Femur (tissue), 1 donor: Measurements from ENCODE around the gene ARHGEF19.
"Not testable (repeated sequence)": the region's sequence is repeated elsewhere in the genome, so short reads cannot be mapped to it uniquely, and the experiment has no call there.

Experiments used
- DNase-seq: peaks from one replicate; pipeline ENCODE4 v3.0.0-alpha.2; 2017

The ARHGEF19 gene

DNA sequence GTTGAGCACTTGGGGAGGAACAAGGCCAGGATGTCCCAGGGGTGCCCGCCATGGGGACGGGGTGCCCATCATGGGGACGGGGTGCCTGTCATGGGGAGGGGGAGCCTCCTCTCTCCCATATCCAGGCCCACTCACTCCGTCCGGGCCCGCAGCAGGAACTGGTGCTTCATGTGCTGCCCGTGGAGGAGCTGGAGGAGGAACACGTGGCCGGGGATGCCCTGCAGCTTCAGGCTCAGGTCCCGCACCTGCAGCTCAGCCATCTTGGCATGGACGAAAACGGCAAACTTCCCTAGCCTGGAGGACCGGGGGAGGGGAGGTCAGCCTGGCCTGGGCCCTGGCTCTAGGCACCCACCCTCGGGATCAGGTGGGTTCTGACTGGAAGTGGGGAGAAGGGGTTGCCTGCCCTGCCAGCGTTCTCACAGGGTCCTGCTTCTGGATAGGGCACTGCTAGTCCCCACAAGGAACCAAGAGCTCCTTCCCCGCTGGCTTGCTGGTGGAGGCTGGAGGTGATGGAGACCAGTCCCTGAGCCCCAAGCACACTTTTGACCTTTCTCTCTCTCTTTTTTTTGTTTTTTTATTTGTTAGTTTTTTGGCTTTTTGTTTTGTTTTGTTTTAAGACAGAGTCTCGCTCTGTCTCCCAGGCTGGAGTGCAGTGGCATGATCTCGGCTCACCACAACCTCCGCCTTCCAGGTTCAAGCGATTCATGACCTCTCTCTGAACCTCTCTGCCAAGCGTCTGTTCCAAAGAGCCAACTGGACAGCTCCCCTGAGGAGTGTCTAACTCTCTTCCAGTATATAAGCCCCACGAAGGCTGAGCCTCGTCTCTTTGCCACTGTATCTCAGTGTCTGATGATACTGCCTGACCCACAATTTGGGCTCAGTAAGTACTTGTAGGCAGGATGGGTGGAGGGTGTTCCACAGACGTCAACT, 9.9 kb downstream of the ARHGEF19 start:
- no peak for DNase-seq

DNA sequence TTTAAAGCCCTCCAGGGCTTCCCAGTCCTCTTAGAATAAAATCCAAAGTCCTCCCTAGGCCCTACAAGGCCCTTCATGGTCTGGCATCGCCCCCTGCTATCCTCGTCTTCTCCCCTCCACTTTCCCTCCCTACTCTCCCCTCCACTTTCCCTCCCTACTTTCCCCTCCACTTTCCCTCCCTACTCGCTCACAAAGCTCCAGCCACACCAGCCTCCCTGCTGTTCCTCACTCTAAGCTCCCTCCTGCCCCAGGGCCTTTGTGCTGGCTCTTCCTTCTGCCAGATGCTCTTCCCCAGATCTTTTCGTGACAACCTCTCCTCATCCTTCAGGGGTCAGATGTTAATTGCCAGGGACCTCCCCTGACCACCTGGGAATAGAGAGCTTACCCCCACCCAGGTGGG, 12.8 kb downstream of the ARHGEF19 start:
- DNase-seq: no peak

DNA sequence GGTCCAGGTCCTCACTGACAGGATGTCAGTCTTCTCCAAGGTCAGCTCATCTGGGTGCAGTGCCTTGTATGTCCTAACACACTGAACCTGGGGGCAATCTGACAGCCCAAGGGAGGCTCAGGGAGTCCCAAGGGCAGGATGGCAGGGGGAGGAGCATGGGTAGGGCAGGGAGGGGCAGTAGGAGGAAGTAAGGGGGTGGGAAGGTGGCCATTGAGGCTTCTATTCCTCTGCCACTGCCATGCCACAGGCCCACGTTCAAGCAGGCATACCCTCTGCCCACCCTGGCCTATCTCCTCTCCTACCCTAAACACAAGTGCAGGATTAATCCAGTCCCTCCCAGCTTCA, 13.3 kb downstream of the ARHGEF19 start:
- no peak for DNase-seq

DNA sequence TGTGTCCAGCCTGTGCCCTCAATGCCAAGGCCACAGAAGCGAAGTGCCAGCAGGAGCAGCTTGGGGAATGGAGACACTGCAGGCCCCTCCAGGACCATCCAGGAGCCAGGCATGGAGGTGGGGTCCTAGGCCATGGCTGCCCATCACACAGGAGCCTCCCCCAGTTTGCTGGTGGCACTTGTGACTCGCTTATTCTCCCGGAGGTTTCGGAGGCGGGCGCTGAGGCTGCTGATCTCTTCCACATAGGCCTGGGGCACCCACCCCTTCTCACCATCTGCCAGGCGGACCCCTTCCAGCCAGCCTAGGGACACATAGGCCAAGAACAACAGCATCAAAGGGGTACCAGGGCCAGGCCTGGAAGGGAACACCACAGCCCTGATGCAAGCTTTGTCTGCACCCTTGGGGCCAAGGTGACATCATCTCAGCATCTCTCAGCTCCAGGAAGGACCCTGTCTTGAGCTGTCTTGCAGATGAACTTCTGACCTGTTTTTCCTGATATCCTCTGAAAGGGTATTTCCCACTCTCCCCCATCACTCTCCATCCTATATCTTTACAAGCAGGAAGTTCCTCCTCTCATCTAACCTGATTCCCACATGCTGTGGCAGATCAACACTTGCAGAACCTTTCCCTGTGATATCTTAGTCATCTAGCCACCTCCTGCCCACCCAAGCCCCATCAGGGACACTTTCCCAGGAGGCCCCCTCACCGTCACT, 13.9 kb downstream of the ARHGEF19 start:
- no peak for DNase-seq

DNA sequence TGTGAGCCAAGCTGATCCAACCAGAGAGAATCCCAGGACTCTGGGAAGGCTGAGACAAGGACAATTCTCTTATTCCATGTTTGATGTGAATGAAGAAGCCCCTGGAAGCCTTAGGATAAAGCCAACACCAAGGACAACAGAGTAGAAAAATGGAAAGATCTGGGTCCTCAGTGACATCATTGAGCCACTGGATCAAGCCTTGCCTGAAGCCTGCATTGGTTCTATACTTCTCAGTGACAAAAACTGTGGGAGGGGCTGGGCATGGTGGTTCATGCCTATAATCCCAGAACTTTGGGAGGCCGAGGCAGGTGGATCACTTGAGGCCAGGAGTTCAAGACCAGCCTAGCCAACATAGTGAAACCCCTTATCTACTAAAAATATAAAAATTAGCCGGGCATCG, 15.6 kb downstream of the ARHGEF19 start:
- DNase-seq: no peak

DNA sequence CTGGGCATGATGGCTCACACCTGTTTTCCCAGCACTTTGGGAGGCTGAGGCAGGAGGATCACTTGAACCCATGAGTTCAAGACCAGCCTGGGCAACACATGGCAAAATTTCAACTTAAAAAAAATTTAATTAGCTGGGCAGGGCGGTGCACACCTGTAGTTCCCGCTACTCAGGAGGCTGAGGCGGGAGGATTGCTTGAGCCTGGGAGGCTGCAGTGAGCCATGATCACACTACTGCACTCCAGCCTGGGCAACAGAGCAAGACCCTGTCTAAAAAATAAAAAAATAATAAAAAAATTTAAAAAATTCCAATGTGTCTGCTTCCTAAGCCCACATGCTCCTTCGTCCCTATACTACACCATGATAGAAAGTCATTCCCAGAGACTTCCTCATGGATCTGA, 16.3 kb downstream of the ARHGEF19 start:
- not testable (repeated sequence) for DNase-seq

DNA sequence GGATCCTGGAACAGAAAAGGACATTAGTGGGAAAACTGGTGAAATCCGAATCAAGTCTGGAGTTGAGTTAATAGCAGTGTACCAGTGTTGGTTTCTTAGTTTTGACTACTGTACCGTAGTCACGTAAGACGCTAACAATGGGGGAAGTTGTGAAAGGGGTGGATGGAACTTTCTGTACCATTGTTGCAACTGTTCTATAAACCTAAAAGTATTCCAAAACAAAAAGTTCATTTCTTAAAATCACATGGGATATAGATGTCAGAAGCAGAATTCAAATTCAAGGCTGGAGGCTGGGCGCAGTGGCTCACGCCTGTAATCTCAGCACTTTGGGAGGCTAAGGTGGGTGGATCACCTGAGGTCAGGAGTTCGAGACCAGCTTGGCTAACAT, 16.9 kb downstream of the ARHGEF19 start:
- no peak for DNase-seq

DNA sequence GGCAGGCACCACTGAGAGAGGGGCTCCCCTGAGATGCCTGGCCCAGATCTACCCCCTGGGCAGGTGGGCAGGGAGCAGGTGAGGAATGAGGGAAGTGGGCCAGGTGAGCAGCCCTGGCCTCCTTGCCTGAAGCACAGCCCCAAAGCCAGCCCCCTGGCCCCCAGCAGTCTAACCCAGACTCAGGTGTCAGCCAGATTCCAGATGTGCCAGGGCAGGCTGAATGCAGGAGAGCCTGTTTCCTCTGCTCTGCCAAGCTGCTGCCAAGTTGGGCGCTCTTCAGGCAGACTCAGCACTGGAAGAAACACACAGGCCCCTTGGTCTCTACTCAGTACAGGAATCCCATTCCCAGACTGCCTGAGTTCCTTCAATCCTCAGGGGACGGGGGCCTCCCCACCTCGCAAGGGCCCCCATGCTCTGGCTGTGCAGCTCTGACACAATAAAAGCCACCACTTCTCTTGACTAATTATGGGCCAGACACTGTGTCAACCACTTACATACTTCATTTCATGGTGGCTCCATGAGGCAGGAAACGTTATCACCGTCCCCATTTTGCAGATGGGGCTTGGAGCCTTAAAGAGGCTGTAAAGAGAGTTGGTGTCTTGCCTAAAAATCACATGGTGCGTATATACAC, 20.4 kb downstream of the ARHGEF19 start:
- DNase-seq: no peak

DNA sequence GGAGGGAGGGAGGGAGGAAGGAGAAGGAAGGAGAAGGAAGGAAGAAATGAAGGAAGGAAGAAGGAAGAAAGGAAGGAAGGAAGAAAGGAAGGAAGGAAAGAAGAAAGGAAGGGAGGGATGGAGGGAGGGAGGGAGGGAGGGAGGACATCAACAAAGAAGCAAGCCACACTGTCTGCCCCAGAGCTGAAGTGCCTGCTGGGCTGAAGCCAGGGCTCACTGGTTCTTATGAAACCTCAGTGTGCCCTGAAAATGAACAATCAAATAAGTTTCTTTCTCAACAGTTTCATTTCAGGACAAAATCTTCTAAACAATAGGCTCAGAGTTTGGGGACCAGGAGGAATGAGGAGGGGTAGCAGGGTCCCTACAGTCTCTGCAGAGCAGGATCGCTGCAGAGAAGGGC, 21.1 kb downstream of the ARHGEF19 start:
- DNase-seq: no peak

DNA sequence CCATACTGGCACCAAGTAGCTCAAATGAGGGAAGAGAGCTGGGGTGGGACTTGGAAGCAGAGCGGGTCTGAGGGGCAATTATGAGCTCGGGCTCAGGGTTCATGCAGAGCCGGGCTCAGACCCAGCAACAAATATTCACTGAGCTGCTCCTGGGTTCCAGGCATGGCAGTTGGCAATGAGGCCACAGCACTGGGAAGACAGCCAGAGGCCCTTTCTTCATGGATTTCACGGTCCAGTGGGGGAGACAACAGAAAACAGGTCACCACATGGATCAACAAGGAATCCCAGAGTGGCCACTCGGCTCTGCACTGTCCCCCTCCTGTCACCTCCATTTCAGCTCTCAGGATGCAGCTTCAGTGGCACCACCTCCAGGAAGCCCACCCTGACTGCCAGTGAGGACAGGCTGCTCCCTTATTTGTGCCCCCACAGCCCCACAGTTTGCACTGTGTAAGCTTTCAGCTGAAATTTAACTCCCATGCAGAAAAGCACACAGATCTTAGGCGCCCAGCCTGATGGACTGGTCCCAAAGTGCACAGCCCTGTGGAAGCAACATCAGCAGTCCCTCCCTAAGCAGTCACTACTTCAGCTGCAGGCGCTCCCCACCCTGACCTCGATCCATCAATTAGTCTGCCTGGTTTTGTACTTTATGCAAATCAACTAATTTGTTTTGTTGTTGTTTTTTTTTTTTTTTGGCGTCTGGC, 22.4 kb downstream of the ARHGEF19 start:
- no peak for DNase-seq

DNA sequence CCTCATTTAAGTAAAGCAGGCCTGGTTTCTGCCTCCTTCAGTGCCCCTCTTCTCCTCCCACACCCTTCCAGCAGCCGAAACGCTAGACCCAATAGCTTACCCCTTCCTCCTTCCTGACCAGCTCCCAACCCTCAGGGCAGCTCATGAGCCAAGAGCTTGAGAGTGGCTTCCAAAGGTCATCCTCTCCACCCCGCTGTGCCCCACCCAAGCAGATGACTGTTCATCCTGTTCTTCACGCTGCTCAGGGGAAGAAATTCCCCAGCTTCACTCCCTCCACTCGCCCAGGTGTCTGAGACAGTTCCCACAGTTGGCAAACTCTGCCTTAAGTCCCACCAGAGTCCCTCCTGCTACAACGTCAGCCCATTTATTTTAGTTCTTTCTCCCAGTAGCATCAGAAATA, 23.4 kb downstream of the ARHGEF19 start:
- no peak for DNase-seq

DNA sequence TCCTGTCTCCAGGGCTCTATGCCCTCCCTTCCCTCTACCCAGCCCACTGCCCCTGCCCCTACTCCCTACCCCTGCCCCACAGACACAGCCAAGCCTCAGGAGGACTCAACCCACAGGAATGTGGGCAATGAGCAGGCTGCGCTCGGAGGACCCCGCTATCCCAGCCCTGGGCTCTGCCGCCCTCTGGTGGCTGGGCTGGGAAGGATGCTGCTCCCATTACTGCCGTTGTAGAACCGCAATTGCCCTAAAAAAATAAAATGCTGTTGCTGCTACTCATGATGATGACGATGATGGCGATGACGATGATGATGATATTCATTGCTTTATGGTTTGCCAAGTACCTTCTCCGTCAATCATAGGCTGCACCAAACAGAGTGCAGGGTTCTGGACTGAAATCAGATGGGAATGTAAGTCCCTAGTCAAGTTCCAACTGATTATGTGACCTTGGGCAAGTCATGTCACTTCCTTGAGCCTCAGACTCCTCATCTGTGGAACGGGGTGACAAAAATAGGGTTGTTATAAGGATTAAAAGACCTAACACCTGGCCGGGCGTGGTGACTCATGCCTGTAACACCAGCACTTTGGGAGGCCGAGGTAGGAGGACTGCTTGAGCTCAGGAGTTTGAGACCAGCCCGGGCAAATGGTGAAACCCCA, 24.6 kb downstream of the ARHGEF19 start:
- peak; percentile 86 for DNase-seq

DNA sequence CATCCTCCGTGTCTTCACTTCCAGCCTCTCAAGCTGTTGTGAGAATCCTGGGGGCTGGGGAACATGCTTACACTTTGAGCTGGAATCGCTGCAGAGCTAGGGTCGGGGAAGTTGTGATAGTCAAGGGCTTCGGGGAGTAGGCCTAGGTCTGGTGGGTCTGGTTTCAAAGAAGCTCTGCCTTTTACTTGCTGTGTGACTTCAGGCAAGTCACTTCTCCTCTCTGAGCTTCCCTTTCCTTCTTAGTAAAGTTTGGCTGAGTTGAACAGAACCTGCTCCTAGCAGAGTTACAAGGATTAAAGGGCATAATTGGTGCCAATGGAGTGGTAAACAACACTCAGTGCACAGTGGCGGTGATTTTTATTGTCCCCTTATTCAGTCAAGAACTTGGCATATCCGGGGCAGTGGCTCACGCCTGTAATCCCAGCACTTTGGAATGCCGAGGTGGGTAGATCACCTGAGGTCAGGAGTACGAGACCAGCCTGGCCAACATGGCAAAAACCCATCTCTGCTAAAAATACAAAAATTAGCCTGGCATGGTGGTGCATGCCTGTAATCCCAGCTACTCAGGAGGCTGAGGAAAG, 25.7 kb downstream of the ARHGEF19 start:
- no peak for DNase-seq

DNA sequence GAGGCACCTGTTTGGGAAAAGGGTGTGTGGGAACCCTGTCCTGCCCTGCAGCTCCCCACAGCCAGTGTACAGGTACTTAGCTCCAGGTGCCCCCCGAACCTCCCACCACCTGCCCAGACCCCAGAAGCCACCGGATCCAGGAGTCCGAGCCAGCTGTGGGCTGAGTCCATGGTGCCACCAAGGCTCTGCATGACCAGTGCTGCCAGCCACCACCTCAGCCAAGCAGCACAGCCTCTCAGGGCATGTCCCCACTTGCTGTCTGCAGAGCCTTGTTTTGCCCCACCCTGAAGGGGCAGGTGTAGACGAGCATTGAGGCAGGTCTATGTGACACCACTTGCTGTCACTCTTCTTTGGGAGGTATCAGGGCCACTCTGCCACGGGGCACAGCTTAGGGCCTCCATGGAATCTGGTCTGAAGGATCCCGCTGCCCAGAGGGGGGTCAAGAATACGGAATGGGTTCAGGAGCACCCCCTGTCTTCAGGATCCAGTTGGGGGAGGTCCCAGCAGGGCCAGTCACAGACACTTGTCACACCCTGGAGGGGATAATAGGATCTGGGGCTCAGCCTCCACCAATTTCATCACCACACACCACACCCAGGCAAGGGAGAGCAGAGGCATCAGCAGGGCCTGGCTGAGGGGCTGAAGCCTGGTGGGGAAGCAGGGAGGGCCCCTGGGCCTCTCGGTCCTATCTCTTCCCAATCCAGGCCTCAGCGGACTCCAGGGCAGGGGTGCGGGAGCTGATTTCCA, 27.7 kb downstream of the ARHGEF19 start:
- no peak for DNase-seq

DNA sequence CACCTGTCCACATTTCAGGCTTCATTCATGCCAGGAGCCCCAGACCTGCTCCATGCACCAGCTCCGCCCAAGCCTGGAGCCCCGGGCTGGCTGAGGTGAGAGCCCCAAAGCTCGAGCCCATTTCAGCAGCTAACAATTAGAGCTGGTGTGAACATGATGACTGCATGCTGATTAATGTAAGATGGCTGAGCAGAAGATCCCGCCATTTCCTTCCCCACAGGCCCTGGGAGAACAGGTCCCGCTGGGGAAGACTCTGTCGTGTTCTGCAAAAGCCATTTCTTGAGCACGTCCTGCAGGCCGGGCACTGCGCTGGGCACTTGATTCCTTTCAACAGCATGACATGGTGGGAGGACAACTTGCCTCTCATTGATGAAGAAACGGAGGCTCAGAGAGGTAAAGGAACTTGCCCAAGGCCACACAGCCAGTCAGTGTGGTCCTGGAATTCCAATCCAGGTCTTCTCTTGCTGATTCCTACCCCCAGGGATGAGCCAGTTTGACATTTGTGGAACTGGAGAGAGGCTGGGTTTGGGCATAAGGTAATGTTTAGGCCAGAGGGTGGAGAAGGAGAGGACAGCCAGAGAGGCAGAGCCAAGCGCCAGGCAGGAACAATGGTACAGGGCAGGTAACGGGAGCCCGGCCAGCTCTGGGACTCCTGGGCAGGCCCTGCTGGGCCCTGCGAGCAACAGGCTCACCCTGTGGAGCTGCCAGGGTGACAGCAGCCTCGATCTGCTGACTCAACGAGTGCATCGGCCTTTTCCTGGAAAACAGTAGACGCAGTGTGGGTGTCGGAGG, 28.5 kb downstream of the ARHGEF19 start:
- no peak for DNase-seq

DNA sequence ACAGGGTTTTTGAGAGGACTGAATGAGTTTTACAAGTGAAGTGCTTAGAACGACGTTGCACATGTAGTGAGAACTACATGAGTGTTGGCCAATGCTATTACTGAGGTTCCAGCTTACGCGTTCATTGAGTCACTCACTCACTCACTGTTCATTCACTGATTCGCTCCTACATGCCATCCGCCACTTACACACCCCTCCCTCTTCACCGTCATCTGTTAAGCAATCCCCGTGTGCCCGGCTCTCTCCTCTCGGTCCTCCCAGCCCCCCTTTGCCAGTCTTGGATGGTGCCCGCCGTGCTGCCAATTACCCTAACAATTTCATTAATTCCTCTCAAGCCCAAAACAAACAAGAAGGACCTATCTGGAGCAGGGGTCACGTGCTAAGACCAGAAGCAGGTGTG, 29.3 kb downstream of the ARHGEF19 start:
- no peak for DNase-seq

DNA sequence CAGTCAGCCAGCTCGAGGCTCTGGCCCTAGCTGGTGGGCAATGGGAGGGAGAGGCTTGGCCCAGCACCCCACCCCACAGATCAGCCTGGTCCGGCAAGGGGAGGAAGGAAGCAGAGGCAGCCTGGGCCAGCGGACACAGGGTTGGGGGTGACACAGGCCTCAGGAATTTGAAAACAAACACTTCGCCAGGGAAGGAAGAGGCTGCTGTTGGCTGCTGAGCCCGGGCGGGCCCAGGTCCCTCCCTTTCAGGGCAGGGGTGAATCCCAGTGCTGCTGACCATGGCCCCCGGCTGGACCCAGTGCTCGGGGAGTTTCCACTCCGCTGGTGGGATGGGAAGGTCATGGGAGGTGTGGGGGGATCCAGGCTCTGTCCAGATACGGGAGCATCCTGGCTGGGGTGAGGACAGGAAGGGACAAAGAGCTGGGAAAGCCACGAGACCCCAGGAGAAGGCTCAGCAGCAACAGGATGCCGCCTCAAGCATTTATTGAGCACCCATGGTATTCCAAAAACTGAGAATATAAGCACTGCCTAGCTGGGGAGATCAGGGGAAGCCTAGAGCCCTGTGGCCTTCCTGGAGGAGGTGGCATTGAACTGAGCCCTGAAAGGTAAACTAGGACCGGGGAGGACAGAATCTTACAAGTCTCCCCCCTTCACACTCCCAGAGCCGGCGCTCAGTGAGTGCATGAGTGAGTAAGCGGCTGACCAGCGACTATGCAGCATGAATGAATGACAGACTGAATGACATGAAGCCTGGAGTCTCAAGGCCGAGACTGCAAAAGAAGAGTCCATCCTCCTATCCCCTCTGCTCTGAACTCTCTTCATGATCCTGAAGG, 30.3 kb downstream of the ARHGEF19 start:
- DNase-seq: peak; percentile 93

DNA sequence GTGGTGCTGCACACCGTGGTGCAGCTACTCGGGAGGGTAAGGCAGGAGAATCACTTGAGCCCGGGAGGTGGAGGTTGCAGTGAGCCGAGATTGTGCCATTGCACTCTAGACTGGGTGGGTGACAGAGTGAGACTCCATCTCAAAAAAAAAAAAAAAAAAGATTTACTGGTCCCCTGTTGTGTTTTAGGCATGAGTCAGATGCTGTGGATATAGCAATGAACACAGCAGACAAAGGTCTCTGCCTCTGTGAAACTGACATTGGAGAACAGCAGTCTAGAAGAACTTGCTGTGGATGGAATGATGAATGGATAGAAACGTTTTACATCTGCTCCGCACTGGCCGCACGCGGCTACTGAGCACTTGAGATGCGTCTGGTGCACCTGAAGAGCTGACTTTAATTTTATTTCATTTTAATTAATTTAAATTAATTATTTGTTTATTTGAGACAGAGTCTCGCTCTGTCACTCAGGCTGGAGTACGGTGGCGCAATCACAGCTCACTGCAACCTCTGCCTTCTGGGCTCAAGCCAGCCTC, 32.1 kb downstream of the ARHGEF19 start:
- no peak for DNase-seq
